Activated naive CD8-positive, alpha-beta T cell treated with anti-CD3 and anti-CD28 coated beads, Interleukin-2, amount 10 ng/mL, durations not matched to agents 7 days and 5 days (primary cell): Measurements from ENCODE around the gene EOMES. TPM values are rescaled to one million over a fixed set of nuclear protein-coding genes. Genes with fewer than 3 reads are reported as not detected.
"Not testable (repeated sequence)": the region's sequence is repeated elsewhere in the genome, so short reads cannot be mapped to it uniquely, and the experiment has no call there.

ENCODE experiments used
- ATAC-seq: fragments of 150-1000 bp; cut with Tn5 transposase; one replicate; pipeline ENCODE4 v1.10.0; 2021; ENCODE audit warnings: low read depth, moderate library complexity
- POLR2A ChIA-PET: fragments of 350-600 bp; sonication (Branson Sonifier 250); formaldehyde crosslinking; loops from one replicate; lab custom pipeline; 2021; ENCODE audit warnings: antibody characterized with exemption; lab: Charles Lee
- DNase-seq: peaks from one replicate; pipeline ENCODE4 v3.0.0; 2021
- H3K27ac Mint-ChIP-seq: one replicate; pipeline ENCODE4 v1.8.0; 2022; ENCODE audit warnings: mild to moderate bottlenecking, mixed read lengths
- H3K27me3 Mint-ChIP-seq: one replicate; pipeline ENCODE4 v1.8.0; 2022; ENCODE audit warnings: mild to moderate bottlenecking, moderate library complexity, mixed read lengths
- H3K36me3 Mint-ChIP-seq: one replicate; pipeline ENCODE4 v1.8.0; 2021; ENCODE audit warnings: mild to moderate bottlenecking, mixed read lengths
- H3K4me1 Mint-ChIP-seq: one replicate; pipeline ENCODE4 v1.8.0; 2021; ENCODE audit warnings: mixed read lengths
- H3K4me3 Mint-ChIP-seq: one replicate; pipeline ENCODE4 v1.8.0; 2022; ENCODE audit warnings: mild to moderate bottlenecking, moderate library complexity, mixed read lengths
- H3K9me3 Mint-ChIP-seq: one replicate; pipeline ENCODE4 v1.8.0; 2021; ENCODE audit warnings: mixed read lengths
- total RNA-seq, 2 experiments: library from RNA; stranded (reverse); gene quantifications; one replicate each; pipeline ENCODE4 v1.2.3, GENCODE V29; 2021

EOMES gene
- total RNA-seq: 10 to 100 TPM; 35.5 to 44.5 TPM

DNA sequence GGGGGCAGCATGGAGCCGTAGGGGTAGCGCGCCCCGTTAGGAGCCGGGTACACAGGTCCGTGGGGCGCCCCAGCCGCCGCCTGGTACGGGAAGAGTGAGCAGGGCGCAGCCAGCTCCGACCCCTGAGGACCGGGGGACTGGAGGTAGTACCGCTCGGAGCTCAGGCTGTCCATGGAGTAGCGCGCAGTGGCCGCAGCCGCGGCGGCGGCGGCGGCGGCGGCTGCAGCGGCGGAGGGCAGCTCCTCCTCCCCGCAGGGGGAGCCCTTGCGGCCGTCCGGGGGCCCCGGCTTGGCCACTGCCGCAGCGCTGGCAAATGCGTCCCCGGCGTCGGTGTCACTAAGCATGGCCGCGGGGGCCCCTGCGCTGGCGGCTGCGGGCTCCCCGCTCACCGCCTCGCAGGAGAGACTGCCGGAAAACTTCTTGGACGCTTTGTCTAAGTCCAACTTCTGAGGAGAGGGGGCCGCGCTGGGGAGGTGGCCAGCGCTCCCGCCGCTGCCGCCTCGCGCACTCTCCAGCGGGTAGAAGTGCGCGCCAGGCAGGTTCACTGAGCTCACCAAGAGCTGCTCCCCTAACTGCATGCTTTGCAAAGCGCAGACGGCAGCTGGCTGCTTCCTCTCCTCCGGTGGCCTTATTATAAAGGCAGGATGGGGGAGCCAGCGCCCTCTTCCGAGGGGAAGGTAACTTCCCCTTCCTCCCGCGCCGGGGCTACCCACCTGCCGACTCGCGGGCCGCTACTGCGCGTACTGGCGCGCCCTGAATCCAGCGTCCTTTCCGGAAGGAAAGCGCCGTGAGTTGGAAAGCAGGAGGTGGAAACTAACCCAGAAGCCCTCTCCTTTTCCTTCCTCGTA lies at the start of gene EOMES:
TSS of gene EOMES (minus strand) at position 607 of the 848 bp plus-strand sequence. CDS start at position 578, 29 bp downstream.
- Mint-ChIP-seq H3K27me3 (peaks cover 68% of the 10 kb centered on the region), H3K9me3 (no peaks in the 10 kb centered on the region), H3K4me1 (peaks cover 30% of the 10 kb centered on the region), H3K4me3 (peak within 1 kb of the TSS; percentile 87), H3K36me3 (no peaks in the 10 kb centered on the region), H3K27ac (peak within 1 kb of the TSS; percentile 66)
- POLR2A ChIA-PET: interaction anchor here (0.7 to 3.4 kb wide), 7 partner anchors 9 to 627 kb away, joined by 3 to 19 read pairs (median 6); partner anchors contain the start of genes AZI2 and ZCWPW2
- ATAC-seq: peak; percentile 78
- DNase-seq: peak; percentile 86

DNA sequence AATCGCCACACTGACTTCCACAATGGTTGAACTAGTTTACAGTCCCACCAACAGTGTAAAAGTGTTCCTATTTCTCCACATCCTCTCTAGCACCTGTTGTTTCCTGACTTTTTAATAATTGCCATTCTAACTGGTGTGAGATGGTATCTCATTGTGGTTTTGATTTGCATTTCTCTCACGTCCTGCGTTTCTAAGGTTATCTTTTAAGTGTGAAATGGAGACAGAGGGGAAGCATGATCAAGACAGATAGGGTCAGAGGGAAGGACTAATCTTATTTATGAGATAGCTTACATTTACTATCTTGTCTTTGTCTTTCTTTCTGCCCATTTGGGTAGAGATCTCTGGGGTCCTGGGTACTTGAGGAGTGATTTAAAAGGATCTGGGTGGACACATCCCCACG lies 48.3 kb upstream of the EOMES start:
- H3K27ac Mint-ChIP-seq, H3K36me3 Mint-ChIP-seq, DNase-seq, H3K4me3 Mint-ChIP-seq, POLR2A ChIA-PET, H3K4me1 Mint-ChIP-seq, H3K9me3 Mint-ChIP-seq, ATAC-seq, H3K27me3 Mint-ChIP-seq: not testable (repeated sequence)

DNA sequence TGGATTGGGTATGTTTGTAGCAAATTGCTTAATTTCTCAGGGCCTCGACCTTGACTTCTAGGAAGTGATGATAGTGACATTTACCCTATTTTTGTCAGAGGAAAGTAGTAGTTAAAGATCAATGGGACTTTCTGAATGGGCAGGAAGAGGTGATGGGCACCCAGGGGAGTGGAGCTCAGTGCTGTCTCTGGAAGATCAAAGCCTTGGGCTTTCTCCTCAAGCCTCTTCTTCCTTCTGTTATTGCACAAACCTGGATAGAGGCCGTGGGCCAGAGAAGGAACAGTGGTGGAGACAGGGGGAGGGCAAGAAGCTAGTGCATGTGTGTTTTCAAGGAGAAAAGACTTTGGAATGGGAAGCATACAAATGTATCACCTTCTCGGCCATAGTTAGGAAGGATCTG lies 44.9 kb upstream of the EOMES start:
- Mint-ChIP-seq H3K27me3 (no peaks in the 10 kb centered on the region), H3K27ac (no peak overlapping the region), H3K9me3 (no peaks in the 10 kb centered on the region), H3K36me3 (no peaks in the 10 kb centered on the region), H3K4me3 (no peak overlapping the region), H3K4me1 (peaks cover 6% of the 10 kb centered on the region)
- ATAC-seq (no peak), DNase-seq (no peak)
- POLR2A ChIA-PET: no interaction called here

DNA sequence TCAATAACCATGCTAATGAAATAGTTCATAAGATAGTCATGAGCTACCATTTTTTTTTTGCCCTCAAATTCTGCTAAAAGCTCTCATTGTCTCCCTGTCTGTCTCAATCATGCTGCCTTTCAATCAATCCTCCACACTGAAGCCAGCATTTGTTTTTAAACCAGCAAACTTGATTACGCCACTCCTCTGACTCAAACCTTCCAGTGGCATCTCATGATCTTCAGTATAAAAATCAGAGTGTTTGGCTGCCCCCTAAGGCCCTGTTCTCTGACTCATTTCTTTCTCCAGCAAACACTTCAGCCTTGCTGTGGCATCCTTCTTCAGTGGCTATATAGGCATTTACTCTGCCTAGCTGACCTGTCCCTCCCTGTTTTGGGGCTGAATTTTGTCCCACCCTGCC lies 36.0 kb upstream of the EOMES start:
- Mint-ChIP-seq H3K27ac (no peak overlapping the region), H3K9me3 (peaks cover 1% of the 10 kb centered on the region), H3K4me1 (peaks cover 2% of the 10 kb centered on the region), H3K4me3 (no peak overlapping the region), H3K27me3 (no peaks in the 10 kb centered on the region), H3K36me3 (peaks cover 1% of the 10 kb centered on the region)
- POLR2A ChIA-PET: no interaction called here
- ATAC-seq (no peak), DNase-seq (no peak)

DNA sequence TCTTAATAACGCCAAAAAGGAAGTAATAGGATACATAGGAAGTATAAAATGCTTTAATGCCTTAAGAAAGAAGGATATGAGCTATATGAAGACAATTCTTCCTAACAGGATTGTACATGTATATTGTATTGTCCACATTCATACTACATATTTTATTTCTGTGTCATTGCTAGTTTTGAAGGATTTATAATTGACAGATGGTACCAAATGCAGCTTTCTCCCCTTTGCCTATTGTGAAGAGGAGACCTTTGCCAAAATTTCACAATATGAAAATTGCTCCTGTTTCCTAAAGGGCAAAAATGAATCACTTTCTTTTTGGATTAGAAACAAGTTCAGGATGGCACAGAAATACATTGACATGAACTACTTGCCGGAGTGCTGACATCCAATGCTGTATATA lies 34.8 kb upstream of the EOMES start:
- DNase-seq (no peak), ATAC-seq (no peak)
- POLR2A ChIA-PET: no interaction called here
- Mint-ChIP-seq H3K9me3 (peaks cover 4% of the 10 kb centered on the region), H3K4me3 (no peak overlapping the region), H3K4me1 (peaks cover 5% of the 10 kb centered on the region), H3K27ac (no peak overlapping the region), H3K27me3 (no peaks in the 10 kb centered on the region), H3K36me3 (peaks cover 5% of the 10 kb centered on the region)

DNA sequence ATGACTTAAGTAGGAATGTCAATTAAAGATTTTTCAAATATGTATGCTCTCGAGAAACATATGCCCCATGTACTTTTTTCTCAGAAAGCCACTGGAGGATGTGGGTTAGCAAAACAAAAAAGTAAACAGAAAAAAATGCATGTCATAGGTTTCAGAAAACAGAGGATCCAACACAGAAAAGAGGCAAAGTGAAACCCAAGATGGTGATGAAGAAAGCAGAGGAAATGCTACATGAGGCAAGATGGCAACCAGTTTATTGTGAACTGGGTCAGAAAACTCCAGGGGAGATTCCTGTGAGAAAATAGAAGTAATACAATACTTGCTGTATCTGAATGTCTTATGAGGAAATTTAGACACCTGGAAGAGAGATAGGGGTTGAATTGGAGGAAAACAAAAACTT lies 30.8 kb upstream of the EOMES start:
- POLR2A ChIA-PET: no interaction called here
- peaks cover 5% of the 10 kb centered on the region for H3K4me1 Mint-ChIP-seq
- peak overlapping the region; percentile 39 for H3K27ac Mint-ChIP-seq
- H3K4me3 Mint-ChIP-seq: no peak overlapping the region
- peak; percentile 50 for ATAC-seq
- H3K36me3 Mint-ChIP-seq: peaks cover 8% of the 10 kb centered on the region
- H3K27me3 Mint-ChIP-seq: no peaks in the 10 kb centered on the region
- H3K9me3 Mint-ChIP-seq: peaks cover 8% of the 10 kb centered on the region
- DNase-seq: no peak

DNA sequence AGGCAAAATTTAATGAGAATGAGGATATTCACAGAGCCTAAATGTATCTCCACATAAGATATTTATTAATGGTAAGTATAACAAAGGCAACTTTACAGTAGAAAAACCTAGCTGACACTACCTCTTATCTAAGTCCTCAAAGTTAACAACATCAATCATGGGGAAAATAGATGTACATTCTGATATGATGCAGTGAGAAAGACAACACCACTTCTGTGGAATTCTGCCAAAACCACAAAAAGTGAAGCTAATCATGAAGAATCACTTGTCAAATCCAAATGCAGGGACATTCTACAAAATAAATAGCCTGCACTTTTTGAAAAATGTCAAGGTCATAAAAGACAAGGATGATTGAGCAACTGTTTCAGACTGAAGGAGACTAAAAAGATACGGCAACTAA lies 27.5 kb upstream of the EOMES start:
- no peak overlapping the region for H3K4me3 Mint-ChIP-seq
- no peaks in the 10 kb centered on the region for H3K27me3 Mint-ChIP-seq
- peaks cover 8% of the 10 kb centered on the region for H3K36me3 Mint-ChIP-seq
- DNase-seq: no peak
- no peak for ATAC-seq
- H3K4me1 Mint-ChIP-seq: peaks cover 3% of the 10 kb centered on the region
- H3K27ac Mint-ChIP-seq: no peak overlapping the region
- POLR2A ChIA-PET: no interaction called here
- H3K9me3 Mint-ChIP-seq: peaks cover 8% of the 10 kb centered on the region

DNA sequence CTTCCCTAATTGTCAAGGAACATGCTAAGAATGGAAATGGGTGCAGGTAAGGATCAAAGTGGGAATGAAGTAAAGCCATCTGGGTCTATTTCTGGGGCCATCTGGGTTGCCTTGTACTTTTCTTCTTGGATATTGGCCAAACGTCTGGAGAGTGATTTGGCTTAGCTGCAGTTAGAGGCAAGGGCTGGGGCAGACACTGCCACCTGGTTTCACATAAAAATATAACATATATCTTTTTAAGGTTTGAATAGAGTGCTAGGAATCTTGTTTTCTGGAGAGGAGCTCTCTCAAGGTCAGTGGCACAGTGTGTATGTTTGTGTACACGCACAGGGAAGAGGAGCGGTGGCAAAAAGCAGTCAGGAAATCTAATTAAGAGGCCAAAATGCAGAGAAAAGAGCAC lies 24.7 kb upstream of the EOMES start:
- no peak for DNase-seq
- H3K4me3 Mint-ChIP-seq: no peak overlapping the region
- H3K9me3 Mint-ChIP-seq: peaks cover 10% of the 10 kb centered on the region
- peaks cover 3% of the 10 kb centered on the region for H3K36me3 Mint-ChIP-seq
- H3K27me3 Mint-ChIP-seq: peaks cover 1% of the 10 kb centered on the region
- ATAC-seq: no peak
- H3K27ac Mint-ChIP-seq: no peak overlapping the region
- POLR2A ChIA-PET: no interaction called here
- H3K4me1 Mint-ChIP-seq: no peaks in the 10 kb centered on the region

DNA sequence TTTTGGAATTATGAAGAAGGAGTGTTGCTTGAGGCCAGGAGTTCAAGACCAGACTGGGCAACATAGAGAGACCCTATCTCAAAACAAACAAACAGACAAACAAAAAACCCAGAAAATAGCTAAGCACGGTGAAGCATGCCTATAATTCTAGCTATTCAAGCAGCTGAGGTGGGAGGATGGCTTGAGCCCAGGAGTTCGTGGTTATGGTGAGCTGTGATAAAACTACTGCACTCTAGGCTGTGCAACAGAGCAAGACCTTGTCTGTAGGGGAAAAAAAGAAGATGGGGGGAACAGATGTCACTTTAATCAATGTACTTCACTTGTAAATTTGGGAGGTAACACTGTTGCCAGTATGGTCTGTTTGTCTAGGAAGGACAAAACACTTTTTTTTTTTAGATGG lies 18.7 kb upstream of the EOMES start:
- POLR2A ChIA-PET: no interaction called here
- Mint-ChIP-seq H3K36me3 (no peaks in the 10 kb centered on the region), H3K9me3 (peaks cover 6% of the 10 kb centered on the region), H3K27ac (no peak overlapping the region), H3K4me3 (no peak overlapping the region), H3K27me3 (peaks cover 1% of the 10 kb centered on the region), H3K4me1 (no peaks in the 10 kb centered on the region)
- DNase-seq (no peak), ATAC-seq (no peak)

DNA sequence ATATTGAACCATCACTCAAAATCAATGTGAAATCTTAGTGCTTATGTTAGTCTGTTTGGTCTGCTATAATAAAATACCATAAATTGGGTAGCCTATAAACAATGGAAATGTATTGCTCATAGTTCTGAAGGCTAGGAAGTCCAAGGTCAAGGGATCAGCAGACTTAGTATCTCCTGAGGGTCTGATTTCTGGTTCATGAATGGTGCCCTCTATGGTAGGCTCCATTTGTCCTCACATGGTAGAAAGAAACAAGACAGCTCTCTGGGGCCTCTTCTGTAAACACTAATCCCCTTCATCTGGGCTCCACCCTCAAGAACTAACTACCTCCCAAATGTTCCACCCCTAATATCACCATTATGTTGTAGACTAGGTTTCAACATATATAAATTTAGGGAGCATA lies 15.0 kb upstream of the EOMES start:
- POLR2A ChIA-PET: no interaction called here
- ATAC-seq (no peak), DNase-seq (no peak)
- no peak overlapping the region for H3K27ac Mint-ChIP-seq
- peaks cover 8% of the 10 kb centered on the region for H3K27me3 Mint-ChIP-seq
- H3K9me3 Mint-ChIP-seq: no peaks in the 10 kb centered on the region
- H3K4me3 Mint-ChIP-seq: no peak overlapping the region
- H3K36me3 Mint-ChIP-seq: no peaks in the 10 kb centered on the region
- no peaks in the 10 kb centered on the region for H3K4me1 Mint-ChIP-seq

DNA sequence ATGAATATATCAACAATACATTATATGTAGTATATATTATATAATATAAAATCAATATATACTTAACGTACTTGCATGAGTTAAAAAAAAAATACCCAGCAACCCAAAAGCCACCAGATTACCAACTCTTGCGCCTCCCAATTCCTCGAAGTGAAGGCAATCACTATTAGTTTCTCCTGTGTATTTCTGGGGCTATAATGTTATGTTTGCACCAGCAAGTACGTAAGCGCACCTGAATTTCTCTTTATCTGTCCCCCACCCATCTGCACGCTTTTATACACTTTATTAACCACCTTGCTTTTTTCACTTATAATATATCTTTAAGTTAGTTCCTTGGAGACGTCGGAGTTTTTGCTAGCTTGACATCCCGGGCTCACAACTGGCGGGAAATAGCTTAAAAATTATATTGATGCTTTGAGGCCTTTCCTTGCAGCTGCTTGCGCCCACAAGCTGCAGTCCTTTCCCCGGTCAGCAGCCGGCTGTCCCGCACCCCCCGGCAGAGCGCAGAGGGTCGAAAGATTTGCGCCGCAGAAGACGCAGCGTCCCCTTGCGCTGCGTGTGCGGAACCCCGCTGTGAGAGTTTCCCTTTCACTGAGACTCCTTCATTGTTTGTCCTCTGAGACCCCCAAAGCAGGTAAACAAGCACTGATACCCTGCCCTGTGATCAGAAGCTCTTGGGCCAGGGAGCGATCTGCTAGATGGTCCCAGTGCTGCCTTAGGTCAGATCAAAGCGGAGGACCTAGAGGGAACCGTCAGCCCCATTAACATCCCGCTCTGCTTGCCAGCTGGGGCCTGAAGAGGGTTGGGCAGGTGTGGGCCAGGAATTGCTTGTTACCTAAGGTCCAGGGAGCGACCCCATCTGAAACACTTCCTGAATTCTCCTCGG lies 8.9 kb upstream of the EOMES start:
- DNase-seq: no peak
- peak; percentile 15 for ATAC-seq
- Mint-ChIP-seq H3K36me3 (no peaks in the 10 kb centered on the region), H3K9me3 (no peaks in the 10 kb centered on the region), H3K4me1 (peaks cover 29% of the 10 kb centered on the region), H3K4me3 (peak overlapping the region; percentile 69), H3K27ac (no peak overlapping the region), H3K27me3 (peaks cover 68% of the 10 kb centered on the region)
- POLR2A ChIA-PET: no interaction called here

DNA sequence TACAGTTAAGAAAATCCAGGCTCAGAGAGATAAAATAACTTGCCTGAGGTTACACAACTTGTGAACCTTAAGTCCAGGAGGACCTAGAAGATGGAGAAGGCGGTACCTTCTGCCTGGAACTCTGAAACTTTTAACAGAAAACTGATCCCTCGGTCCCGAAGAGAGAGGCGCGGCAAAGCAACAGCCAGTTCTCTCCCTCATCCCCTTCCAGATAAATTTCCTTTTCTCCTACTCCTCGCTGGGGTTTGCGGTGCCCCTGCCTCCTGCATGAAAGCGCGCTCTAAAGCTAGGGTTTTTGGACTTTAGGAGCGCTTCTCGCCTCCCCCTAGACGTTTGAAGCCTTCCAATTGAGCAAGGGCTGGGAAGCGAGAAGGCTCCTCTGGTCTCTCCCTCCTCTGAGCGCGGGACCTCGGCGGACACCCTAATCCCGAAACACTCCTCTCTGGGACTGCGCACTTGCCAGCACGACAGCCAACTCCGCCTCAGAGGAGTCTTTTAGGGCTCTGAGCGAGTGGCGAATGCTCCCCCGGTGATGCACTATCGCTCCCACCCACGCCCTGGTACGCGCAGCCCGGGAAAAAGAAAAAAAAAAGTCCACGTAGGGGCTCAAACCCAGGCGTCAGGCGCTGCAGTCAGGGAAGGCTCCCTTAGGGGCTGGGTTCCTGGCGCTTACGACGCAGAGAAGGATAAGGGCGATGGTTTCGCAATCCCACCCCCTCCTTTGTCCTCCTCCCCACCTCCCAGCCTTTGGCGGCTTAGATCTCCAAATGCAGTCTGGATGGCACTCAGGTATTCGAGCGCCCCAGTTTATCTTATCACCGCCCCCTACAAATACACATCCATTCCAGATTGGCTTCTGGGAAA lies 7.9 kb upstream of the EOMES start:
- ATAC-seq (peak; percentile 25), DNase-seq (peak; percentile 39)
- H3K4me1 Mint-ChIP-seq: peaks cover 29% of the 10 kb centered on the region
- POLR2A ChIA-PET: interaction anchor here (0.5 kb wide), 1 partner anchor 366 kb away, joined by 4 read pairs; no protein-coding TSS in a partner anchor
- peak overlapping the region; percentile 69 for H3K4me3 Mint-ChIP-seq
- H3K9me3 Mint-ChIP-seq: no peaks in the 10 kb centered on the region
- no peak overlapping the region for H3K27ac Mint-ChIP-seq
- no peaks in the 10 kb centered on the region for H3K36me3 Mint-ChIP-seq
- peaks cover 73% of the 10 kb centered on the region for H3K27me3 Mint-ChIP-seq

DNA sequence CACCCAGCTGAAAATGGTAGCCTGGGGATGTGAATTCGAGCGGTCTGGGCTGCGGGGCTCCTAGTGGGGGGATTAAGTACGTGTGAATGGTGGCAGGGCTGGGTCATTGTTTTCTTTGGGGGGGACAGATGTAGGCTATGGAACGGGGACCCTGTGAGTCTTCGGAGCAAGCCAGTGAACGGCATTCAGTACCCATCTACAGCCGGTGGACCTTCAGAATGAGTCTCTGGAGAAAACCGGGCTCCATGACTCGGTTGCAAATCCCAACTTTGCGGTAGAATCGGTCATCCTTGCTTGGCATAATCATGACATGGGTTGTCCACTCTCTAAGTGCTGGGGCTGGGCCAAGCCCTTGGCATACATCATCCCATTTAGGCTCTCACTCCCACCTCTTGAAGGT lies 7.2 kb upstream of the EOMES start:
- H3K27ac Mint-ChIP-seq: no peak overlapping the region
- H3K36me3 Mint-ChIP-seq: no peaks in the 10 kb centered on the region
- ATAC-seq (no peak), DNase-seq (no peak)
- POLR2A ChIA-PET: interaction anchor here (0.5 kb wide), 1 partner anchor 366 kb away, joined by 4 read pairs; no protein-coding TSS in a partner anchor
- no peaks in the 10 kb centered on the region for H3K9me3 Mint-ChIP-seq
- H3K27me3 Mint-ChIP-seq: peaks cover 80% of the 10 kb centered on the region
- H3K4me3 Mint-ChIP-seq: peak overlapping the region; percentile 69
- peaks cover 33% of the 10 kb centered on the region for H3K4me1 Mint-ChIP-seq
